MCF 10A (cell line): ENCODE data around the gene SCNN1B. TPM values are rescaled to one million over a fixed set of nuclear protein-coding genes. Genes with fewer than 3 reads are reported as not detected.

Experiments used
- BruUV-seq: library from RNA; stranded (reverse); fragments of 400-500 nt; replicated peaks from 2 replicates; lab custom pipeline; 2021; lab: Mats Ljungman, UMichigan
- CTCF ChIA-PET: fragments of 300-600 bp; sonication (Branson Sonifier 250); formaldehyde crosslinking; extraction: SDS; loops from one replicate; lab custom pipeline; 2021; ENCODE audit warnings: antibody characterized with exemption, inconsistent platforms; lab: Yijun Ruan, JAX
- POLR2A ChIA-PET: fragments of 300-600, 350-650 bp; sonication (Branson Sonifier 250); formaldehyde crosslinking; extraction: SDS; loops from one replicate; lab custom pipeline; 2020; ENCODE audit warnings: antibody characterized with exemption, inconsistent platforms; lab: Yijun Ruan, JAX
- DNase-seq: peaks from one replicate; pipeline ENCODE4 v3.0.0-alpha.2; 2018; ENCODE audit not compliant: unreplicated experiment
- H3K27ac Mint-ChIP-seq: one replicate; pipeline ENCODE4 v1.8.0; 2022; ENCODE audit warnings: mild to moderate bottlenecking, low read depth, mixed read lengths; ENCODE audit not compliant: unreplicated experiment
- H3K27me3 Mint-ChIP-seq: one replicate; pipeline ENCODE4 v1.8.0; 2022; ENCODE audit warnings: mixed read lengths; ENCODE audit not compliant: insufficient read depth, unreplicated experiment
- H3K36me3 Mint-ChIP-seq: one replicate; pipeline ENCODE4 v1.8.0; 2022; ENCODE audit warnings: mild to moderate bottlenecking, moderate library complexity, mixed read lengths; ENCODE audit not compliant: insufficient read depth, unreplicated experiment
- H3K4me1 Mint-ChIP-seq: one replicate; pipeline ENCODE4 v1.8.0; 2022; ENCODE audit warnings: mixed read lengths; ENCODE audit not compliant: insufficient read depth, unreplicated experiment
- H3K4me3 Mint-ChIP-seq: one replicate; pipeline ENCODE4 v1.8.0; 2022; ENCODE audit warnings: mild to moderate bottlenecking, moderate library complexity, mixed read lengths; ENCODE audit not compliant: unreplicated experiment
- H3K9me3 Mint-ChIP-seq: one replicate; pipeline ENCODE4 v1.8.0; 2022; ENCODE audit warnings: mixed read lengths; ENCODE audit not compliant: unreplicated experiment
- intact Hi-C: fragments of 100-400 bp; cut with micrococcal nuclease; formaldehyde crosslinking; loops from 2 replicates; pipeline ENCODE4 v1.14.1; 2022
- total RNA-seq: library from RNA; stranded (reverse); gene quantifications from 2 replicates; pipeline ENCODE4 v1.2.3, GENCODE V29; 2022
- TF ChIP-seq, protein P1 (sequence below): fragments of 200-600 bp; IDR thresholded peaks from one replicate; pipeline ENCODE4 v1.8.0; 2022; ENCODE audit warnings: antibody characterized with exemption, mild to moderate bottlenecking; ENCODE audit not compliant: unreplicated experiment

Gene SCNN1B
- total RNA-seq, 1 experiment from 2014 or later, result 12.5 TPM

DNA sequence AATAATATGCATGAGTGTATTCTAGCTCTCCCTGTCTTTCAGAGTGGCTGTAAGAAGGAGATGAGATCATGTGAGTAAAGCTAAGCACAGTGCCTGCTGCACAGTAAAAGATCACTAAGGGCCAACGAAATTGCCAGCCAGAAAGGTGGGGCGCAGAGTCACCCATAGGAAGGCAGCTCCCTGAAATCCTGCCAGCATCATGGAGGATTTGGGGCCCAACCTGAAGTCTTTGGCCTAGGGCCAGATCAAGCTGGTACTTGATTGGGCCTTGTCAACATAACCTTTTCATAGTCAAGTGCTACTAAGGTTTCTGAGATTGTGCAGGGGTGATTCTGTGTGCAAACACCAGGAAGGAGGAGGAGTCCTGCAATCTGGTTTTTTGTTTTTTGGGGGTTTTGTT lies 16.5 kb downstream of the SCNN1B start:
- TF ChIP-seq, protein P1, sequence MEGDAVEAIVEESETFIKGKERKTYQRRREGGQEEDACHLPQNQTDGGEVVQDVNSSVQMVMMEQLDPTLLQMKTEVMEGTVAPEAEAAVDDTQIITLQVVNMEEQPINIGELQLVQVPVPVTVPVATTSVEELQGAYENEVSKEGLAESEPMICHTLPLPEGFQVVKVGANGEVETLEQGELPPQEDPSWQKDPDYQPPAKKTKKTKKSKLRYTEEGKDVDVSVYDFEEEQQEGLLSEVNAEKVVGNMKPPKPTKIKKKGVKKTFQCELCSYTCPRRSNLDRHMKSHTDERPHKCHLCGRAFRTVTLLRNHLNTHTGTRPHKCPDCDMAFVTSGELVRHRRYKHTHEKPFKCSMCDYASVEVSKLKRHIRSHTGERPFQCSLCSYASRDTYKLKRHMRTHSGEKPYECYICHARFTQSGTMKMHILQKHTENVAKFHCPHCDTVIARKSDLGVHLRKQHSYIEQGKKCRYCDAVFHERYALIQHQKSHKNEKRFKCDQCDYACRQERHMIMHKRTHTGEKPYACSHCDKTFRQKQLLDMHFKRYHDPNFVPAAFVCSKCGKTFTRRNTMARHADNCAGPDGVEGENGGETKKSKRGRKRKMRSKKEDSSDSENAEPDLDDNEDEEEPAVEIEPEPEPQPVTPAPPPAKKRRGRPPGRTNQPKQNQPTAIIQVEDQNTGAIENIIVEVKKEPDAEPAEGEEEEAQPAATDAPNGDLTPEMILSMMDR, result no peak
- no TSS peak for BruUV-seq
- peaks cover 6% of the 10 kb centered on the region for H3K4me1 Mint-ChIP-seq
- DNase-seq, result no peak
- no peak overlapping the region for H3K27ac Mint-ChIP-seq
- H3K9me3 Mint-ChIP-seq, result no peaks in the 10 kb centered on the region
- intact Hi-C loops, result no loop called here
- ChIA-PET POLR2A (interaction anchor here (0.7 to 1.6 kb wide), 8 partner anchors 11 to 105 kb away, joined by 3 to 5 read pairs (median 4); no protein-coding TSS in a partner anchor), CTCF (interaction anchor here (0.6 to 1.6 kb wide), 4 partner anchors 11 to 117 kb away, joined by 3 to 6 read pairs (median 4); no protein-coding TSS in a partner anchor)
- H3K4me3 Mint-ChIP-seq, result no peak overlapping the region
- no peaks in the 10 kb centered on the region for H3K27me3 Mint-ChIP-seq
- H3K36me3 Mint-ChIP-seq, result no peaks in the 10 kb centered on the region

DNA sequence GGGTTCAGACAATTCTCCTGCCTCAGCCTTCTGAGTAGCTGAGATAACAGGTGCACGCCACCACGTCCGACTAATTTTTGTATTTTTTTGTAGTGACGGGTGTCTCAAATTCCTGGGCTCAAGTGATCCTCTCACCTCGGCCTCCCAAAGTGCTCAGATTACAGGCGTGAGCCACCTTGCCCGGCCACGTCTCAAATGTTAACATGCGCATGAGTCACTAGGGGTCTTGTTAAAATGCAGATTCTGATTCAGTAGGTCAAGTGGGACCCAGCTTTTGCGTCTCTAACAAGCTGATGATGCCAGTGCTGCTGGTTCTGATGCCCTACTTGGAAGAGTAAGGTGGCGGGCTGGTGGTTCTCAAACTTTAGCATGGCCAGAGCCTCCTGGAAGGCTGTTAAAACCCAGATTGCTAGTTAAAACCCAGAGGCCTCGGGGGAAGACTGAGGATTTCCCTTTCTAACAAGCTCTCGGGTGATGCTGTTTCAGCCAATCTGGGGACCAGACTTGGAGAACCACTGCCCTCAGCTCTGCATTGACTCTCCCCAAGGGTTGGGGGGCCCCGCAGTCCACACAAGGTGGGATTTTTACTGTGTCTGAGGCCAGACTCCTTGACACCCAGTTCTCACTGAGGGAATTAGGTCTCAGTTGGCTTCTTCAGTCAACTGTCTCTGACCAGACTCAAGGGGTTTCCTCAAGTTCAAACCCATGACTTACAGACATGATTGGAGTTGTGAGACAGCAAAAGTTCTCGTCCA lies 17.9 kb downstream of the SCNN1B start:
- no peak for DNase-seq
- no peaks in the 10 kb centered on the region for H3K27me3 Mint-ChIP-seq
- ChIA-PET POLR2A (interaction anchor here (0.7 to 1.7 kb wide), 6 partner anchors 34 to 135 kb away, joined by 3 to 4 read pairs (median 4); no protein-coding TSS in a partner anchor), CTCF (interaction anchor here (0.5 to 1.6 kb wide), 4 partner anchors 107 to 1760 kb away, joined by 3 to 6 read pairs (median 4); no protein-coding TSS in a partner anchor)
- no peak overlapping the region for H3K4me3 Mint-ChIP-seq
- H3K9me3 Mint-ChIP-seq, result no peaks in the 10 kb centered on the region
- TF ChIP-seq, protein P1, result no peak
- intact Hi-C loops, result no loop called here
- H3K36me3 Mint-ChIP-seq, result no peaks in the 10 kb centered on the region
- no TSS peak for BruUV-seq
- H3K27ac Mint-ChIP-seq, result no peak overlapping the region
- peaks cover 11% of the 10 kb centered on the region for H3K4me1 Mint-ChIP-seq

DNA sequence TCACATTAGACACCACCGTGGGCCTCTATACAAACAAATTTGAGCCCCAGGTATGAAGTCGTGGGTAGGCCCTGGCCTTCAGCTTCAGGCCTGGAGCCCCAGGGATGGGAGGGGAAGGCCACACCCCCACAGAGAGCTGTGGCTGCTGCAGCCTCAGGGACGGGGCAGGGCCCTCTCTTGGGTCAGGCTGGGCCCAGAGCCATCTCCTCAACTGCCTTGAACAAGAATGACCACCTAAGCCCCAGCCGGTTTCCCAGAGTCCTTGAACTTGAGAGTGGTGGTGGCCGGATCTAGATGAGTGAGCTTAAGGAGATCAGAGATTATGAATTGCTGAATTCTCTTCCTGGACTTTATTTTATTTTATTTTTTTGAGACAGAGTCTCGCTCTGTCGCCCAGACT lies 18.6 kb downstream of the SCNN1B start:
- Mint-ChIP-seq H3K9me3 (no peaks in the 10 kb centered on the region), H3K36me3 (no peaks in the 10 kb centered on the region), H3K4me3 (no peak overlapping the region), H3K27me3 (no peaks in the 10 kb centered on the region), H3K4me1 (peaks cover 15% of the 10 kb centered on the region), H3K27ac (no peak overlapping the region)
- intact Hi-C loops, result no loop called here
- no TSS peak for BruUV-seq
- TF ChIP-seq, protein P1, result no peak
- ChIA-PET CTCF (interaction anchor here (0.7 kb wide), 1 partner anchor 1694 kb away, joined by 3 read pairs; no protein-coding TSS in a partner anchor), POLR2A (interaction anchor here (1.1 to 1.7 kb wide), 3 partner anchors 35 to 136 kb away, joined by 3 to 4 read pairs (median 4); no protein-coding TSS in a partner anchor)
- no peak for DNase-seq

DNA sequence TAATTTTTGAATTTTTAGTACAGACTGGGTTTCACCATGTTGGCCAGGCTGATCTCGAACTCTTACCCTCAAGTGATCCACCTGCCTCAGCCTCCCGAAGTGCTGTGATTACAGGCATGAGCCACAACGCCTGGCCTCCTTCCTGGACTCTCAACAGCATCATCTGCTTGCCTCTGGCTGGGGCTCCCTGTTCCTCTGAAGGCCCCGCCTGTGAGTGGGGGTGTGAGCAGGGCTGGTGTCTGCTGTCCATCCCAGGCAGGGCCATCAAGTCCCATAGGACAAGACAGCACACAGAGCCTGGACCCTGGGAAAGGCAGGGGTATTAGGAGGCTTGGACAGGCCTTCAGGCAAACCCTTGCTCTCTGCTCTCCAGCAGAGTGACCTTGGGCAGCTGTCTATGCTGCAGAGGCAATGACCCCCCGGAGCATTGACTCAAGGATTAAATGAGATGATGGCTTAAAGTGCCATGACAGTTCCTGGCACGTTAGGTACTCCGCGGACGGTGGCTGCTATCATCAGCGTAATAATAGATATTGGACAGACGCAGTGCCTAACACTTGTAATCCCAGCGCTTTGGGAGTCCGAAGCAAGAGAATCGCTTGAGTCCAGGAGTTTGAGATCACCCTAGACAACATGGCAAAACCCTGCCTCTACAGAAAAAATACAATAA lies 19.2 kb downstream of the SCNN1B start:
- CTCF ChIA-PET, result interaction anchor here (0.7 kb wide), 1 partner anchor 1695 kb away, joined by 3 read pairs; no protein-coding TSS in a partner anchor

More for the DNA sequence above, 19.2 kb downstream of the SCNN1B start:
- Mint-ChIP-seq H3K27me3 (no peaks in the 10 kb centered on the region), H3K27ac (peak overlapping the region; percentile 5), H3K4me1 (peaks cover 16% of the 10 kb centered on the region), H3K9me3 (no peaks in the 10 kb centered on the region), H3K36me3 (no peaks in the 10 kb centered on the region), H3K4me3 (no peak overlapping the region)
- POLR2A ChIA-PET, result interaction anchor here (0.9 to 1.7 kb wide), 2 partner anchors 69 to 138 kb away, joined by 4 read pairs; no protein-coding TSS in a partner anchor
- no TSS peak for BruUV-seq
- DNase-seq, result no peak
- intact Hi-C loops, result no loop called here
- TF ChIP-seq, protein P1, result no peak
